HEK293 (cell line): ENCODE results near the gene CASP2.

Experiments
- CTCF ChIA-PET: fragments of 350-600 bp; formaldehyde crosslinking; extraction: SDS; loops from one replicate; lab custom pipeline; 2021; ENCODE audit warnings: antibody characterized with exemption; lab: Yijun Ruan, JAX
- POLR2A ChIA-PET: fragments of 300-600 bp; formaldehyde crosslinking; extraction: SDS; loops from one replicate; lab custom pipeline; 2020; ENCODE audit warnings: antibody characterized with exemption, inconsistent platforms; lab: Yijun Ruan, JAX
- H3K27ac ChIP-seq: fragments of 200-500 bp; sonication (Bioruptor generic); 2 replicates; pipeline ENCODE4 v1.5.1; 2014; ENCODE audit warnings: low read depth, low read length, control low read depth, inconsistent platforms; ENCODE audit errors: extremely low read depth
- H3K36me3 ChIP-seq, 2 experiments: fragments of 200-500 bp in 1 of 2; sonication (Bioruptor generic) in 1 of 2; 1 replicate in 1 of 2; 2 replicates in 1 of 2; pipeline ENCODE4 v1.5.1; 2014 to 2017; ENCODE audit warnings: inconsistent platforms in 2 of 2, low read length in 2 of 2; ENCODE audit not compliant: control insufficient read depth in 2 of 2, insufficient read depth in 1 of 2
- H3K4me1 ChIP-seq: fragments of 200-500 bp; sonication (Bioruptor generic); 2 replicates; pipeline ENCODE4 v1.5.1; 2014; ENCODE audit warnings: mild to moderate bottlenecking, low read length, inconsistent platforms; ENCODE audit not compliant: control insufficient read depth, insufficient read depth
- H3K4me3 ChIP-seq: 2 replicates; pipeline ENCODE4 v1.5.1; 2011; ENCODE audit warnings: low read depth, mild to moderate bottlenecking, control low read depth, low read length, moderate library complexity
- H3K9me3 ChIP-seq: fragments of 200-500 bp; sonication (Bioruptor generic); 2 replicates; pipeline ENCODE4 v1.5.1; 2014; ENCODE audit warnings: low read depth, low read length, inconsistent platforms; ENCODE audit not compliant: control insufficient read depth, insufficient read depth
- SCRT1 ChIP-seq: fragments of 450-650 bp; formaldehyde crosslinking; IDR thresholded peaks from 2 replicates; pipeline ENCODE4 v1.5.1; 2016; ENCODE audit warnings: missing biosample characterization, missing genetic modification characterization, borderline replicate concordance
- ZBTB8A ChIP-seq: fragments of 450-650 bp; formaldehyde crosslinking; IDR thresholded peaks from 2 replicates; pipeline ENCODE4 v1.5.1; 2016; ENCODE audit warnings: missing biosample characterization, missing genetic modification characterization
- ZFHX2 ChIP-seq: fragments of 450-650 bp; formaldehyde crosslinking; conservative IDR thresholded peaks from 2 replicates; pipeline ENCODE4 v1.5.1; 2016; ENCODE audit warnings: missing biosample characterization, missing genetic modification characterization
- ZNF138 ChIP-seq: fragments of 450-650 bp; formaldehyde crosslinking; IDR thresholded peaks from 2 replicates; pipeline ENCODE4 v1.5.1; 2016; ENCODE audit warnings: missing biosample characterization, missing genetic modification characterization, borderline replicate concordance
- ZNF202 ChIP-seq: fragments of 450-650 bp; formaldehyde crosslinking; IDR thresholded peaks from 2 replicates; pipeline ENCODE4 v1.5.1; 2016; ENCODE audit warnings: missing biosample characterization, missing genetic modification characterization, borderline replicate concordance
- ZNF223 ChIP-seq: fragments of 450-650 bp; formaldehyde crosslinking; IDR thresholded peaks from 2 replicates; pipeline ENCODE4 v1.5.1; 2016; ENCODE audit warnings: missing biosample characterization, missing genetic modification characterization
- ZNF280C ChIP-seq: fragments of 450-650 bp; formaldehyde crosslinking; IDR thresholded peaks from 2 replicates; pipeline ENCODE4 v1.5.1; 2016; ENCODE audit warnings: missing biosample characterization, missing genetic modification characterization
- ZNF280D ChIP-seq: fragments of 450-650 bp; formaldehyde crosslinking; IDR thresholded peaks from 2 replicates; pipeline ENCODE4 v1.5.1; 2016; ENCODE audit warnings: missing biosample characterization, missing genetic modification characterization
- ZNF416 ChIP-seq: fragments of 450-650 bp; formaldehyde crosslinking; IDR thresholded peaks from 2 replicates; pipeline ENCODE4 v1.5.1; 2016; ENCODE audit warnings: missing biosample characterization, missing genetic modification characterization
- ZNF433 ChIP-seq: fragments of 450-650 bp; formaldehyde crosslinking; IDR thresholded peaks from 2 replicates; pipeline ENCODE4 v1.5.1; 2016; ENCODE audit warnings: missing biosample characterization, missing genetic modification characterization, low read depth
- ZNF560 ChIP-seq: fragments of 450-650 bp; formaldehyde crosslinking; IDR thresholded peaks from 2 replicates; pipeline ENCODE4 v1.5.1; 2017; ENCODE audit warnings: missing biosample characterization, missing genetic modification characterization, borderline replicate concordance
- ZNF571 ChIP-seq: fragments of 450-650 bp; formaldehyde crosslinking; IDR thresholded peaks from 2 replicates; pipeline ENCODE4 v1.5.0; 2017; ENCODE audit warnings: missing biosample characterization, missing genetic modification characterization
- ZNF626 ChIP-seq: fragments of 450-650 bp; sonication (Bioruptor Pico); formaldehyde crosslinking; IDR thresholded peaks from 2 replicates; pipeline ENCODE4 v1.5.1; 2018; ENCODE audit warnings: missing biosample characterization, missing genetic modification characterization, inconsistent platforms
- ZNF701 ChIP-seq: fragments of 450-650 bp; formaldehyde crosslinking; IDR thresholded peaks from 2 replicates; pipeline ENCODE4 v1.5.1; 2016; ENCODE audit warnings: missing biosample characterization, missing genetic modification characterization
- ZNF76 ChIP-seq: fragments of 450-650 bp; formaldehyde crosslinking; IDR thresholded peaks from 2 replicates; pipeline ENCODE4; 2016; ENCODE audit warnings: low read depth, missing biosample characterization, missing genetic modification characterization, borderline replicate concordance
- ZXDB ChIP-seq: fragments of 450-650 bp; formaldehyde crosslinking; IDR thresholded peaks from 2 replicates; pipeline ENCODE4 v1.5.1; 2016; ENCODE audit warnings: missing biosample characterization, missing genetic modification characterization
- TF ChIP-seq, protein P1 (sequence below): fragments of 450-650 bp; formaldehyde crosslinking; IDR thresholded peaks from 2 replicates; pipeline ENCODE4 v1.5.1; 2017; ENCODE audit warnings: missing biosample characterization, missing genetic modification characterization
- TF ChIP-seq, protein P2 (sequence below): fragments of 450-650 bp; formaldehyde crosslinking; IDR thresholded peaks from 2 replicates; pipeline ENCODE4 v1.5.1; 2016; ENCODE audit warnings: missing biosample characterization, missing genetic modification characterization

The CASP2 gene

GRCh38 chr7:143252006-143252405 lies 36.1 kb upstream of the CASP2 start:
- no peak for TF ChIP-seq ZXDB (tag by site-specific recombination)
- no peak for TF ChIP-seq ZNF701 (tag by site-specific recombination)
- H3K27ac ChIP-seq = no peak overlapping the region
- ChIA-PET CTCF (interaction anchor here (0.7 to 2.1 kb wide), 2 partner anchors 11 to 35 kb away, joined by 3 to 8 read pairs; no protein-coding TSS in a partner anchor), POLR2A (no interaction called here)
- no peaks in the 10 kb centered on the region for H3K9me3 ChIP-seq
- H3K4me3 ChIP-seq = no peak overlapping the region
- no peaks in the 10 kb centered on the region for H3K4me1 ChIP-seq
- no peaks in the 10 kb centered on the region for H3K36me3 ChIP-seq

DNA sequence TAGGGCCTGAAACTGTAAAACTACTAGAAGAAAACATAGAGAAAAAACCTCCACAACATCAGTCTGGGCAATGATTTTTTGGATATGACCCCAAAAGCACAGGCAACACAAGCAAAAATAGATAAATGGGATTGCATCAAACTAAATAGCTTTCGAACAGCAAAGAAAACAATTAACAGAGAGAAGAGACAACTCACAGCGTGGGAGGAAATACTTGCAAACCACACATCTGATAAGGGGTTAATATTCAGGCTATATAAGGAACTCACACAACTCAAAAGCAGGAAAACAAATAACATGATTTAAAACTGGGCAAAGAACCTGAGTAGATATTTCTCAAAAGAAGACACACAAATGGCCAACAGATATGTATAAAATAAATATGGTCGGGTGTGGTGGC lies 32.6 kb upstream of the CASP2 start:
- no peak for TF ChIP-seq ZNF280D (tag by site-specific recombination)
- TF ChIP-seq ZFHX2 (tag by site-specific recombination) = 0 out of 2 replicates have a peak, but pooled peaks have one; percentile 19
- TF ChIP-seq, protein P1, sequence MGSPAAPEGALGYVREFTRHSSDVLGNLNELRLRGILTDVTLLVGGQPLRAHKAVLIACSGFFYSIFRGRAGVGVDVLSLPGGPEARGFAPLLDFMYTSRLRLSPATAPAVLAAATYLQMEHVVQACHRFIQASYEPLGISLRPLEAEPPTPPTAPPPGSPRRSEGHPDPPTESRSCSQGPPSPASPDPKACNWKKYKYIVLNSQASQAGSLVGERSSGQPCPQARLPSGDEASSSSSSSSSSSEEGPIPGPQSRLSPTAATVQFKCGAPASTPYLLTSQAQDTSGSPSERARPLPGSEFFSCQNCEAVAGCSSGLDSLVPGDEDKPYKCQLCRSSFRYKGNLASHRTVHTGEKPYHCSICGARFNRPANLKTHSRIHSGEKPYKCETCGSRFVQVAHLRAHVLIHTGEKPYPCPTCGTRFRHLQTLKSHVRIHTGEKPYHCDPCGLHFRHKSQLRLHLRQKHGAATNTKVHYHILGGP (tag by site-specific recombination) = peak; percentile 36; the same call in 1 of the 2 replicates
- TF ChIP-seq ZNF138 (tag by site-specific recombination) = no peak
- Histone ChIP-seq H3K36me3 (no peaks in the 10 kb centered on the region), H3K27ac (no peak overlapping the region), H3K4me1 (no peaks in the 10 kb centered on the region), H3K4me3 (no peak overlapping the region), H3K9me3 (no peaks in the 10 kb centered on the region)
- ChIA-PET CTCF (interaction anchor here (0.6 to 5.3 kb wide), 5 partner anchors 15 to 383 kb away, joined by 3 to 56 read pairs (median 4); no protein-coding TSS in a partner anchor), POLR2A (no interaction called here)

- H3K4me3 ChIP-seq = no peak overlapping the region
- H3K9me3 ChIP-seq = no peaks in the 10 kb centered on the region
- CTCF ChIA-PET = interaction anchor here (0.6 to 5.3 kb wide), 3 partner anchors 16 to 50 kb away, joined by 4 to 56 read pairs (median 4); no protein-coding TSS in a partner anchor
Observed at GRCh38 chr7:143256325-143256724, 31.8 kb upstream of the CASP2 start.

More at GRCh38 chr7:143256325-143256724, 31.8 kb upstream of the CASP2 start:
- POLR2A ChIA-PET = no interaction called here
- H3K4me1 ChIP-seq = no peaks in the 10 kb centered on the region
- TF ChIP-seq ZNF202 (tag by site-specific recombination) = no peak
- TF ChIP-seq SCRT1 (tag by site-specific recombination) = no peak
- no peak for TF ChIP-seq ZNF433 (tag by site-specific recombination)
- no peak for TF ChIP-seq ZNF280C (tag by site-specific recombination)
- no peak for TF ChIP-seq ZNF416
- no peak for TF ChIP-seq ZBTB8A
- no peak for TF ChIP-seq ZNF626 (tag by site-specific recombination)
- TF ChIP-seq, protein P2, sequence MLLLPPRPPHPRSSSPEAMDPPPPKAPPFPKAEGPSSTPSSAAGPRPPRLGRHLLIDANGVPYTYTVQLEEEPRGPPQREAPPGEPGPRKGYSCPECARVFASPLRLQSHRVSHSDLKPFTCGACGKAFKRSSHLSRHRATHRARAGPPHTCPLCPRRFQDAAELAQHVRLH (tag by site-specific recombination) = no peak
- no peak for TF ChIP-seq ZNF223 (tag by site-specific recombination)
- TF ChIP-seq ZNF560 (tag by site-specific recombination) = no peak
- no peak for TF ChIP-seq ZNF76 (tag by site-specific recombination)
- TF ChIP-seq ZNF571 (tag by site-specific recombination) = no peak
- H3K27ac ChIP-seq = no peak overlapping the region
- H3K36me3 ChIP-seq = no peaks in the 10 kb centered on the region
